ENCODE measurements around the gene CSRNP2. TPM values are rescaled to one million over a fixed set of nuclear protein-coding genes. Genes with fewer than 3 reads are reported as not detected.

CSRNP2 gene
- total RNA-seq (10 to 100 TPM; 20.5 to 21.5 TPM), polyA plus RNA-seq (4.8 TPM)

GRCh38 chr12:51083126-51083833, at the start of gene CSRNP2:
Gene CSRNP2 (minus strand): TSS chr12:51083596. CDS start chr12:51076561, 7,035 bp downstream.
- H3K27ac ChIP-seq (ENCODE audit: low read depth, low read length), result peak within 1 kb of the TSS; percentile 72
- POLR2A ChIA-PET, result interaction anchor here (0.6 to 1.8 kb wide), 9 partner anchors 9 to 970 kb away, joined by 3 to 12 read pairs (median 4); partner anchors contain the start of genes DAZAP2, LETMD1 and POU6F1

GRCh38 chr12:51132693-51133092, 49.3 kb upstream of the CSRNP2 start:
- POLR2A ChIA-PET, result no interaction called here
- H3K36me3 ChIP-seq (ENCODE audit: insufficient read depth, low read length), result no peaks in the 10 kb centered on the region

More at GRCh38 chr12:51083126-51083833, at the start of gene CSRNP2:
- peak within 1 kb of the TSS; percentile 79 for H3K4me3 ChIP-seq (ENCODE audit: low read length)
- CTCF ChIA-PET, result interaction anchor here (1.7 kb wide), 1 partner anchor 257 kb away, joined by 6 read pairs; no protein-coding TSS in a partner anchor
- Mint-ChIP-seq H3K27ac (peak within 1 kb of the TSS; percentile 72 to 99 (median 94)), H3K9me3 (no peaks in the 10 kb centered on the region), H3K4me1 (peaks cover 27 to 50% (median 39%) of the 10 kb centered on the region in 3 donors), H3K36me3 (peaks cover 4 to 13% (median 6%) of the 10 kb centered on the region in 3 donors), H3K27me3 (peaks cover 0 to 5% of the 10 kb centered on the region in 2 donors), H3K4me3 (peak within 1 kb of the TSS; percentile 88 to 99 (median 97))
- H3K4me1 ChIP-seq (ENCODE audit: insufficient read depth, low read length), result peaks cover 9% of the 10 kb centered on the region
- H3K36me3 ChIP-seq (ENCODE audit: insufficient read depth, low read length), result no peaks in the 10 kb centered on the region
- H3K9me3 ChIP-seq (ENCODE audit: low read length), result no peaks in the 10 kb centered on the region
- peak; percentile 91 to 97 (median 94) for DNase-seq
- H3K27me3 ChIP-seq (ENCODE audit: insufficient read depth, low read length, poor library complexity, severe bottlenecking), result no peaks in the 10 kb centered on the region

GRCh38 chr12:51131745-51132521, 48.5 kb upstream of the CSRNP2 start:
- Mint-ChIP-seq H3K4me3 (no peak overlapping the region), H3K9me3 (no peaks in the 10 kb centered on the region), H3K36me3 (peaks cover 0 to 25% (median 0%) of the 10 kb centered on the region in 3 donors), H3K27ac (peak overlapping the region in 3 of 8 donors; percentile 3 to 82 (median 38)), H3K27me3 (no peaks in the 10 kb centered on the region), H3K4me1 (peaks cover 0 to 5% (median 4%) of the 10 kb centered on the region in 3 donors)
- no peak for DNase-seq
- CTCF ChIA-PET, result interaction anchor here (0.6 kb wide), 1 partner anchor 633 kb away, joined by 3 read pairs; no protein-coding TSS in a partner anchor
- no peaks in the 10 kb centered on the region for H3K36me3 ChIP-seq (ENCODE audit: insufficient read depth, low read length)
- H3K27ac ChIP-seq (ENCODE audit: low read depth, low read length), result no peak overlapping the region
- no peaks in the 10 kb centered on the region for H3K4me1 ChIP-seq (ENCODE audit: insufficient read depth, low read length)
- POLR2A ChIA-PET, result interaction anchor here (0.7 kb wide), 1 partner anchor 368 kb away, joined by 3 read pairs; the partner anchor contains the start of gene ATF1
- no peaks in the 10 kb centered on the region for H3K9me3 ChIP-seq (ENCODE audit: low read length)
- no peak overlapping the region for H3K4me3 ChIP-seq (ENCODE audit: low read length)
- H3K27me3 ChIP-seq (ENCODE audit: insufficient read depth, low read length, poor library complexity, severe bottlenecking), result no peaks in the 10 kb centered on the region

More at GRCh38 chr12:51132693-51133092, 49.3 kb upstream of the CSRNP2 start:
- peak overlapping the region in 1 of 7 donors; percentile 56 for H3K4me3 Mint-ChIP-seq
- no peak overlapping the region for H3K27ac ChIP-seq (ENCODE audit: low read depth, low read length)
- no peak overlapping the region for H3K4me3 ChIP-seq (ENCODE audit: low read length)
- no peaks in the 10 kb centered on the region for H3K4me1 ChIP-seq (ENCODE audit: insufficient read depth, low read length)
- no peaks in the 10 kb centered on the region for H3K27me3 Mint-ChIP-seq
- peak overlapping the region in 1 of 8 donors; percentile 71 for H3K27ac Mint-ChIP-seq
- no peaks in the 10 kb centered on the region for H3K9me3 ChIP-seq (ENCODE audit: low read length)
- DNase-seq, result no peak
- peaks cover 0 to 29% (median 0%) of the 10 kb centered on the region in 3 donors for H3K36me3 Mint-ChIP-seq
- H3K4me1 Mint-ChIP-seq, result peaks cover 0 to 5% (median 0%) of the 10 kb centered on the region in 3 donors
- H3K27me3 ChIP-seq (ENCODE audit: insufficient read depth, low read length, poor library complexity, severe bottlenecking), result no peaks in the 10 kb centered on the region
- no peaks in the 10 kb centered on the region for H3K9me3 Mint-ChIP-seq
- CTCF ChIA-PET, result no interaction called here

GRCh38 chr12:51128919-51129318, 45.5 kb upstream of the CSRNP2 start:
- H3K4me3 ChIP-seq (ENCODE audit: low read length), result no peak overlapping the region
- POLR2A ChIA-PET, result no interaction called here
- H3K27ac Mint-ChIP-seq, result peak overlapping the region in 1 of 8 donors; percentile 23
- no peaks in the 10 kb centered on the region for H3K27me3 Mint-ChIP-seq
- no peaks in the 10 kb centered on the region for H3K9me3 Mint-ChIP-seq
- H3K27me3 ChIP-seq (ENCODE audit: insufficient read depth, low read length, poor library complexity, severe bottlenecking), result no peaks in the 10 kb centered on the region
- H3K27ac ChIP-seq (ENCODE audit: low read depth, low read length), result no peak overlapping the region
- no peak overlapping the region for H3K4me3 Mint-ChIP-seq
- H3K4me1 Mint-ChIP-seq, result peaks cover 0 to 9% (median 5%) of the 10 kb centered on the region in 3 donors
- DNase-seq, result no peak
- CTCF ChIA-PET, result no interaction called here
- no peaks in the 10 kb centered on the region for H3K4me1 ChIP-seq (ENCODE audit: insufficient read depth, low read length)
- H3K36me3 Mint-ChIP-seq, result peaks cover 0 to 29% (median 5%) of the 10 kb centered on the region in 3 donors
- no peaks in the 10 kb centered on the region for H3K9me3 ChIP-seq (ENCODE audit: low read length)
- H3K36me3 ChIP-seq (ENCODE audit: insufficient read depth, low read length), result no peaks in the 10 kb centered on the region

GRCh38 chr12:51127050-51127729, 43.8 kb upstream of the CSRNP2 start:
- Histone ChIP-seq H3K9me3 (ENCODE audit: low read length) (no peaks in the 10 kb centered on the region), H3K36me3 (ENCODE audit: insufficient read depth, low read length) (no peaks in the 10 kb centered on the region), H3K27me3 (ENCODE audit: insufficient read depth, low read length, poor library complexity, severe bottlenecking) (no peaks in the 10 kb centered on the region), H3K27ac (ENCODE audit: low read depth, low read length) (no peak overlapping the region), H3K4me1 (ENCODE audit: insufficient read depth, low read length) (no peaks in the 10 kb centered on the region), H3K4me3 (ENCODE audit: low read length) (no peak overlapping the region)
- DNase-seq, result no peak
- H3K9me3 Mint-ChIP-seq, result no peaks in the 10 kb centered on the region
- H3K36me3 Mint-ChIP-seq, result peaks cover 0 to 27% (median 5%) of the 10 kb centered on the region in 3 donors
- ChIA-PET POLR2A (no interaction called here), CTCF (interaction anchor here (2.0 kb wide), 1 partner anchor 11 kb away, joined by 5 read pairs; no protein-coding TSS in a partner anchor)
- H3K27me3 Mint-ChIP-seq, result no peaks in the 10 kb centered on the region
- no peak overlapping the region for H3K4me3 Mint-ChIP-seq
- peak overlapping the region in 5 of 8 donors; percentile 11 to 82 (median 53) for H3K27ac Mint-ChIP-seq
- H3K4me1 Mint-ChIP-seq, result peaks cover 0 to 9% (median 5%) of the 10 kb centered on the region in 3 donors

- Mint-ChIP-seq H3K4me1 (peaks cover 0 to 9% (median 0%) of the 10 kb centered on the region in 3 donors), H3K4me3 (no peak overlapping the region), H3K9me3 (no peaks in the 10 kb centered on the region), H3K27me3 (no peaks in the 10 kb centered on the region), H3K36me3 (peaks cover 0 to 21% (median 5%) of the 10 kb centered on the region in 3 donors), H3K27ac (peak overlapping the region in 2 of 8 donors; percentile 64 to 69)
- H3K9me3 ChIP-seq (ENCODE audit: low read length), result no peaks in the 10 kb centered on the region
- H3K36me3 ChIP-seq (ENCODE audit: insufficient read depth, low read length), result no peaks in the 10 kb centered on the region
- ChIA-PET CTCF (interaction anchor here (1.1 to 2.0 kb wide), 2 partner anchors 10 to 11 kb away, joined by 4 to 5 read pairs; no protein-coding TSS in a partner anchor), POLR2A (no interaction called here)
- H3K27me3 ChIP-seq (ENCODE audit: insufficient read depth, low read length, poor library complexity, severe bottlenecking), result no peaks in the 10 kb centered on the region
- no peaks in the 10 kb centered on the region for H3K4me1 ChIP-seq (ENCODE audit: insufficient read depth, low read length)
- no peak for DNase-seq
- no peak overlapping the region for H3K4me3 ChIP-seq (ENCODE audit: low read length)
- no peak overlapping the region for H3K27ac ChIP-seq (ENCODE audit: low read depth, low read length)
Measured at GRCh38 chr12:51126297-51126696, 42.9 kb upstream of the CSRNP2 start.

GRCh38 chr12:51124504-51124903, 41.1 kb upstream of the CSRNP2 start:
- DNase-seq, result no peak
- H3K27ac ChIP-seq (ENCODE audit: low read depth, low read length), result no peak overlapping the region
- H3K4me1 Mint-ChIP-seq, result peaks cover 0 to 9% (median 0%) of the 10 kb centered on the region in 3 donors
- POLR2A ChIA-PET, result no interaction called here
- H3K9me3 Mint-ChIP-seq, result no peaks in the 10 kb centered on the region
- CTCF ChIA-PET, result no interaction called here
- no peak overlapping the region for H3K27ac Mint-ChIP-seq
- H3K27me3 Mint-ChIP-seq, result no peaks in the 10 kb centered on the region
- no peaks in the 10 kb centered on the region for H3K27me3 ChIP-seq (ENCODE audit: insufficient read depth, low read length, poor library complexity, severe bottlenecking)
- no peaks in the 10 kb centered on the region for H3K4me1 ChIP-seq (ENCODE audit: insufficient read depth, low read length)
- no peak overlapping the region for H3K4me3 Mint-ChIP-seq
- peaks cover 0 to 21% (median 5%) of the 10 kb centered on the region in 3 donors for H3K36me3 Mint-ChIP-seq
- H3K9me3 ChIP-seq (ENCODE audit: low read length), result no peaks in the 10 kb centered on the region
- H3K4me3 ChIP-seq (ENCODE audit: low read length), result no peak overlapping the region
- H3K36me3 ChIP-seq (ENCODE audit: insufficient read depth, low read length), result no peaks in the 10 kb centered on the region
